PC-3 (cell line): ENCODE results near the gene PIGQ.

Experiments used
- CTCF ChIP-seq: fragments of 300-600 bp; sonication (generic); conservative IDR thresholded peaks from 2 replicates; pipeline ENCODE4 v1.5.1; 2017; ENCODE audit warnings: antibody characterized with exemption, low read depth, mild to moderate bottlenecking, low read length
- EZH2 ChIP-seq: fragments of 300-600 bp; sonication (generic); IDR thresholded peaks from one replicate; pipeline ENCODE4 v1.6.1; 2017; ENCODE audit warnings: antibody characterized with exemption, mild to moderate bottlenecking, low read length; ENCODE audit not compliant: unreplicated experiment
- EZH2phosphoT487 ChIP-seq: fragments of 300-600 bp; sonication (generic); IDR thresholded peaks from 2 replicates; pipeline ENCODE4 v1.6.1; 2018; ENCODE audit warnings: mild to moderate bottlenecking, antibody characterized with exemption, low read length, borderline replicate concordance

GRCh38 chr16:583815-584591 lies 14.2 kb downstream of the PIGQ start:
- TF ChIP-seq CTCF (no peak), EZH2 (no peak), EZH2phosphoT487 (no peak)
